SU-DHL-6 (cell line): Measurements from ENCODE around the gene TTLL11.

Experiments
- CTCF ChIP-seq: fragments of 200-600 bp; sonication (generic); IDR thresholded peaks from one replicate; pipeline ENCODE4 v1.5.1; 2017; ENCODE audit warnings: antibody characterized with exemption, mild to moderate bottlenecking, low read length, moderate library complexity; ENCODE audit not compliant: insufficient read depth, poor library complexity, severe bottlenecking
- EZH2phosphoT487 ChIP-seq: fragments of 200-600 bp; sonication (generic), shearing (Covaris generic); conservative IDR thresholded peaks from 2 replicates; pipeline ENCODE4 v1.6.1; 2018; ENCODE audit warnings: mild to moderate bottlenecking, antibody characterized with exemption, low read length, moderate library complexity, mixed read lengths

GRCh38 chr9:122103985-122104384, 10.9 kb upstream of the TTLL11 start:
- no peak for TF ChIP-seq CTCF
- TF ChIP-seq EZH2phosphoT487: no peak
